ENCODE results near the gene IKZF3. TPM values are rescaled to one million over a fixed set of nuclear protein-coding genes. Genes with fewer than 3 reads are reported as not detected.
"Not testable (repeated sequence)": the region's sequence is repeated elsewhere in the genome, so short reads cannot be mapped to it uniquely, and the experiment has no call there.

Gene IKZF3
- total and polyA plus RNA-seq, 7 donors, result under 0.01 to 12.3 (median 0.36) TPM

- TF ChIP-seq POLR2AphosphoS5 (IDR thresholded peaks at IDR 0.05), result no peak
- TF ChIP-seq EP300 (IDR thresholded peaks at IDR 0.05), result no peak
- no peak for TF ChIP-seq POLR2A (IDR thresholded peaks at IDR 0.05)
- TF ChIP-seq CTCF (IDR thresholded peaks at IDR 0.05), result no peak
- Histone ChIP-seq H3K36me3 (no peaks in the 10 kb centered on the region), H3K27ac (no peak overlapping the region), H3K27me3 (peaks cover 13 to 82% (median 48%) of the 10 kb centered on the region in 3 donors), H3K4me1 (peaks cover 0 to 7% (median 7%) of the 10 kb centered on the region in 4 donors), H3K9me3 (no peaks in the 10 kb centered on the region), H3K4me3 (no peak overlapping the region)
- DNase-seq, result no peak
- intact Hi-C loops (cut with DNase I), result no loop called here
- WGBS, 2 donors, result 64 to 86% methylated on average over 5 of the region's 5 CpGs
Observed at GRCh38 chr17:39861235-39861634, 2.9 kb downstream of the IKZF3 start.

- WGBS, 2 donors, result 83 to 84% methylated on average over 9 of the region's 9 CpGs
- H3K4me1 ChIP-seq; H3K36me3 ChIP-seq; H3K27ac ChIP-seq; H3K9me3 ChIP-seq; H3K4me3 ChIP-seq; intact Hi-C loops (cut with DNase I); DNase-seq: not testable (repeated sequence)
- peaks cover 0 to 30% (median 3%) of the 10 kb centered on the region in 3 donors for H3K27me3 ChIP-seq
Observed at GRCh38 chr17:39855911-39856649, 8.0 kb downstream of the IKZF3 start.

- Histone ChIP-seq H3K36me3 (no peaks in the 10 kb centered on the region), H3K27me3 (peaks cover 0 to 18% (median 3%) of the 10 kb centered on the region in 3 donors), H3K4me1 (no peaks in the 10 kb centered on the region), H3K27ac (no peak overlapping the region), H3K9me3 (no peaks in the 10 kb centered on the region), H3K4me3 (no peak overlapping the region)
- WGBS, 2 donors, result 83 to 85% methylated on average over 2 of the region's 2 CpGs
- TF ChIP-seq CTCF (IDR thresholded peaks at IDR 0.05), result no peak
- DNase-seq, result no peak
- intact Hi-C loops (cut with DNase I), result no loop called here
Observed at GRCh38 chr17:39854909-39855308, 9.2 kb downstream of the IKZF3 start.

- 45 to 58% methylated on average over 3 of the region's 3 CpGs for WGBS, 2 donors
- Histone ChIP-seq H3K9me3 (no peaks in the 10 kb centered on the region), H3K36me3 (no peaks in the 10 kb centered on the region), H3K27ac (no peak overlapping the region), H3K4me3 (no peak overlapping the region), H3K4me1 (no peaks in the 10 kb centered on the region), H3K27me3 (peaks cover 0 to 16% (median 4%) of the 10 kb centered on the region in 3 donors)
- TF ChIP-seq POLR2AphosphoS5 (IDR thresholded peaks at IDR 0.05), result no peak
- TF ChIP-seq POLR2A (IDR thresholded peaks at IDR 0.05), result no peak
- no peak for TF ChIP-seq EP300 (IDR thresholded peaks at IDR 0.05)
- no peak for TF ChIP-seq CTCF (IDR thresholded peaks at IDR 0.05)
- intact Hi-C loops (cut with DNase I), result no loop called here
- DNase-seq, result no peak
Observed at GRCh38 chr17:39852239-39852638, 11.9 kb downstream of the IKZF3 start.

- not testable (repeated sequence) for DNase-seq, H3K36me3 ChIP-seq
Observed at GRCh38 chr17:39850186-39850585, 13.9 kb downstream of the IKZF3 start.

GRCh38 chr17:39848600-39848999 is 15.5 kb downstream of the IKZF3 start:
- no peaks in the 10 kb centered on the region for H3K36me3 ChIP-seq
- H3K4me3 ChIP-seq, result no peak overlapping the region
- H3K27me3 ChIP-seq, result peaks cover 0 to 38% (median 4%) of the 10 kb centered on the region in 3 donors
- 72 to 87% methylated on average over 4 of the region's 4 CpGs for WGBS, 2 donors
- TF ChIP-seq CTCF (IDR thresholded peaks at IDR 0.05), result no peak
- TF ChIP-seq POLR2A (IDR thresholded peaks at IDR 0.05), result no peak
- no peak for TF ChIP-seq EP300 (IDR thresholded peaks at IDR 0.05)
- TF ChIP-seq POLR2AphosphoS5 (IDR thresholded peaks at IDR 0.05), result no peak
- no peak overlapping the region for H3K27ac ChIP-seq
- H3K9me3 ChIP-seq, result no peaks in the 10 kb centered on the region
- DNase-seq, result no peak
- no peaks in the 10 kb centered on the region for H3K4me1 ChIP-seq
- intact Hi-C loops (cut with DNase I), result no loop called here

More at GRCh38 chr17:39850186-39850585, 13.9 kb downstream of the IKZF3 start:
- H3K27me3 ChIP-seq, result peaks cover 0 to 27% (median 4%) of the 10 kb centered on the region in 3 donors
- H3K27ac ChIP-seq; H3K9me3 ChIP-seq; H3K4me1 ChIP-seq; H3K4me3 ChIP-seq; intact Hi-C loops (cut with DNase I): not testable (repeated sequence)
